Measurements from ENCODE around the gene PIGU. TPM values are rescaled to one million over a fixed set of nuclear protein-coding genes. Genes with fewer than 3 reads are reported as not detected.

PIGU gene
- total RNA-seq, 1 donor from 2014 or later: 46.2 TPM

DNA sequence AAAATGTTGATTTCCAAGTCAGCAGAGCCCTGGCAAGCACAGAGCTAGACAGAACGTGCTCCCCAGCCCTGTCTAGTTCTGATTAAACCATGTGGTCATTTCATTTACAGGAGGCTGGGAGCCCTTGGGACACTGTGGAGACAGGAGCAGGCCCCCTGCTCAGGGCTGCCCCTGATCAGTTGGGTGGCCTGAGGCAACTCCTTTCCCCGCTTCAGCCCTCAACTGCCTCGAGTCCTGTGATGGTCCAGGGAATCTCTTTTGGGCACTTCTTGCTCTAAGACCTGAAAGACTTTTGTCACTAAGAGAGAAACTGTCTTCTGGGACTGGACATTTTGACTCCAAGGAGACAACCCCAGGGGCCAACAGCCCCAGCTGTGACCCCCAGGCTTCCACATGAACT is 147.2 kb downstream of the PIGU start:
- Mint-ChIP-seq H3K4me3 (no peak overlapping the region), H3K36me3 (peaks cover 39% of the 10 kb centered on the region), H3K9me3 (no peaks in the 10 kb centered on the region), H3K27ac (no peak overlapping the region), H3K27me3 (no peaks in the 10 kb centered on the region), H3K4me1 (ENCODE audit: unreplicated experiment) (peaks cover 27% of the 10 kb centered on the region)
- DNase-seq (ENCODE audit: extremely low spot score, unreplicated experiment): no peak
- TF ChIP-seq, protein P1, sequence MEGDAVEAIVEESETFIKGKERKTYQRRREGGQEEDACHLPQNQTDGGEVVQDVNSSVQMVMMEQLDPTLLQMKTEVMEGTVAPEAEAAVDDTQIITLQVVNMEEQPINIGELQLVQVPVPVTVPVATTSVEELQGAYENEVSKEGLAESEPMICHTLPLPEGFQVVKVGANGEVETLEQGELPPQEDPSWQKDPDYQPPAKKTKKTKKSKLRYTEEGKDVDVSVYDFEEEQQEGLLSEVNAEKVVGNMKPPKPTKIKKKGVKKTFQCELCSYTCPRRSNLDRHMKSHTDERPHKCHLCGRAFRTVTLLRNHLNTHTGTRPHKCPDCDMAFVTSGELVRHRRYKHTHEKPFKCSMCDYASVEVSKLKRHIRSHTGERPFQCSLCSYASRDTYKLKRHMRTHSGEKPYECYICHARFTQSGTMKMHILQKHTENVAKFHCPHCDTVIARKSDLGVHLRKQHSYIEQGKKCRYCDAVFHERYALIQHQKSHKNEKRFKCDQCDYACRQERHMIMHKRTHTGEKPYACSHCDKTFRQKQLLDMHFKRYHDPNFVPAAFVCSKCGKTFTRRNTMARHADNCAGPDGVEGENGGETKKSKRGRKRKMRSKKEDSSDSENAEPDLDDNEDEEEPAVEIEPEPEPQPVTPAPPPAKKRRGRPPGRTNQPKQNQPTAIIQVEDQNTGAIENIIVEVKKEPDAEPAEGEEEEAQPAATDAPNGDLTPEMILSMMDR (conservative IDR thresholded peaks at IDR 0.05): no peak

DNA sequence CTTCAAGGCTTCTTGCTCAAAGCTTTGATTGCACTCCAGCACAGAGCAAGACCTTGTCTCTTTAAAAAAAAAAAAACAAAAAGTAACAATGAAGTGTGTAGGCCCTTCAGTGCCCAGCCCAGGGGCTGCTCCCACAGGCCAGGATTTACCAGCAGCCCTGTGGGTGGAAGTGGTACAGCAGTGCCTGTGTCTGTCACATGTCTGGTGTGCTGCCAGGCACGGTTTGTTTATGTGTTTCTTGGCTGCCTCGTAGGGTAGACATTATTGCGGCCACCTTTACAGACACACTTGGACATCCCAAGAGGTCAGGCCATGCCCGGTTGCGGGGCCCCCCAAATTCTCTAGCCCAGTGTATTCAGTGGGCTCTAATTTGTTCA is 148.0 kb downstream of the PIGU start:
- TF ChIP-seq, protein P1 (conservative IDR thresholded peaks at IDR 0.05): no peak
- Mint-ChIP-seq H3K9me3 (no peaks in the 10 kb centered on the region), H3K4me1 (ENCODE audit: unreplicated experiment) (peaks cover 35% of the 10 kb centered on the region), H3K36me3 (peaks cover 36% of the 10 kb centered on the region), H3K27me3 (no peaks in the 10 kb centered on the region), H3K4me3 (no peak overlapping the region), H3K27ac (peak overlapping the region; percentile 66)
- DNase-seq (ENCODE audit: extremely low spot score, unreplicated experiment): no peak

DNA sequence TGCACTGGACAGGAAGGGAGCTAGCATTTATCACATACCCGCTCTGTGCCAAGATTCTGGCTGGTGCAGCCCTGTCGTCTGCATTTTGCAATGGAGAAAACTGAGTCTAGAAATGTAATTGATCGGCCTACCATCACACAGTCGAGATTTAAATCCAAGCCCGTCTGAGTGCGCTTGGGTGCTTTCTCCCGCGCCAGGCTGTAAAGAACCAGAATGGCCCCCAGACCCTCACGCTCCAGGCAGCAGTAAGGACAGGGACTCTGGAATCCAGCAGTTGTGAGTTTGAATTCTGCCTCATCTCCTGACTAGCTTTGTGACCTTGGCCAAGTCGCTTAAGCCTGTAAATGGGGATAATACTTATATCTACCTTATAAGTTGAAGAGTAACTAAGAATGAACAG is 149.9 kb downstream of the PIGU start:
- Mint-ChIP-seq H3K9me3 (no peaks in the 10 kb centered on the region), H3K4me1 (ENCODE audit: unreplicated experiment) (peaks cover 48% of the 10 kb centered on the region), H3K4me3 (peak overlapping the region; percentile 20), H3K27ac (peak overlapping the region; percentile 100), H3K27me3 (no peaks in the 10 kb centered on the region), H3K36me3 (peaks cover 42% of the 10 kb centered on the region)
- DNase-seq (ENCODE audit: extremely low spot score, unreplicated experiment): no peak
- TF ChIP-seq, protein P1 (conservative IDR thresholded peaks at IDR 0.05): no peak

DNA sequence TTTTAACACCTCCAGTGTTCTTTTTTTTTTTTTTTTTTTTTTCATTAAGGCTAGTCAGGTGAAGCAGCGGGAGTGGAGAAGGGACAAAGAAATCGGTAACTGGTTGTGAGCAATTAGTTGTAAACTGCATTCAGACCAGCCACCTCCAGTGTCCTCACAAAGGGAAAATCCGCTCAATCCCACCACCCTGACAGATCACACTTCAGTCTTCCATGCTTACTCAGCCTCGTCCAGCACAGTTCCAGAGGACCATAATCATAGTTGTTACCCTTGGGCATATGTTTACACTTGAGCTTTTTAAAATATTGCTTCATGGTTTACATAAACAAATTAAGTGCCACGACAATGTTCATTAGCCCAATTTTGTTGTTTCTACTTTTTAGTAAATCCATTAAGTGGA is 150.4 kb downstream of the PIGU start:
- peaks cover 47% of the 10 kb centered on the region for H3K4me1 Mint-ChIP-seq (ENCODE audit: unreplicated experiment)
- no peaks in the 10 kb centered on the region for H3K27me3 Mint-ChIP-seq
- peaks cover 44% of the 10 kb centered on the region for H3K36me3 Mint-ChIP-seq
- no peaks in the 10 kb centered on the region for H3K9me3 Mint-ChIP-seq
- no peak for DNase-seq (ENCODE audit: extremely low spot score, unreplicated experiment)
- TF ChIP-seq, protein P1 (conservative IDR thresholded peaks at IDR 0.05): no peak
- peak overlapping the region; percentile 100 for H3K27ac Mint-ChIP-seq
- peak overlapping the region; percentile 82 for H3K4me3 Mint-ChIP-seq

DNA sequence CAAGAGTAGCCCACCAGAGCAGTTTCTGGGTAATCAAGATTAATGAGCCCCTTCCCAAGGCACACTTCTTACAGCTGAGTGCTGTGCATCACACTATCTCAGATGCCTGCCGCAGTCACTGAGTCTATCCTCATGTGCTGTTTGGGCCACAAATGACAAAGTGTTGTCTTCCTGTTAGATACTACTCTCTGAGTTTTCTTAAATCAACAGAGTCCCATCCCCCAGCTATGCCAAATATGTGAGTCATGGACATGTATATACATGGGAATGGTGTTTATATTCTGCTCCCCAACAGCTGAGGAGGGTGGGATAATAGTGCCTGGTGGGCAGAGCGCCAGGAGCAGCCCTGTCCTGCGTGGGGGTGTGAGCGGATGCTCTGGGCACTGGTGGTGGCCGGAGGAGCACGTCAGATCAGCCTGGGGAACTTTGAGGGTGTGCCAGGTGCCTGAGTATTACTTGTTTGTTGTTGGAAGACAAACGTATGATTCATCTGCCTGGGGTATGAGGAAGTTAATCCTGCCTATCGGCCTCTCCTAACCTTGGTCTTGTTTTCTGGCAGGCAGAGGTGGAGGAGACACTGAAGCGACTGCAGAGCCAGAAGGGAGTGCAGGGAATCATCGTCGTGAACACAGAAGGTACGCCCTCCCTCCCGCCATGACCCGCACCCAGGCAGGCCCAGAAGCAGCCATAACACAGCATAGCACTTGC is 151.0 kb downstream of the PIGU start:
- Mint-ChIP-seq H3K4me3 (peak overlapping the region; percentile 82), H3K27me3 (no peaks in the 10 kb centered on the region), H3K27ac (peak overlapping the region; percentile 100), H3K9me3 (no peaks in the 10 kb centered on the region), H3K36me3 (peaks cover 43% of the 10 kb centered on the region), H3K4me1 (ENCODE audit: unreplicated experiment) (peaks cover 44% of the 10 kb centered on the region)
- TF ChIP-seq, protein P1 (conservative IDR thresholded peaks at IDR 0.05): no peak
- no peak for DNase-seq (ENCODE audit: extremely low spot score, unreplicated experiment)
